ENCODE measurements around the gene FAM174A.

FAM174A gene

DNA sequence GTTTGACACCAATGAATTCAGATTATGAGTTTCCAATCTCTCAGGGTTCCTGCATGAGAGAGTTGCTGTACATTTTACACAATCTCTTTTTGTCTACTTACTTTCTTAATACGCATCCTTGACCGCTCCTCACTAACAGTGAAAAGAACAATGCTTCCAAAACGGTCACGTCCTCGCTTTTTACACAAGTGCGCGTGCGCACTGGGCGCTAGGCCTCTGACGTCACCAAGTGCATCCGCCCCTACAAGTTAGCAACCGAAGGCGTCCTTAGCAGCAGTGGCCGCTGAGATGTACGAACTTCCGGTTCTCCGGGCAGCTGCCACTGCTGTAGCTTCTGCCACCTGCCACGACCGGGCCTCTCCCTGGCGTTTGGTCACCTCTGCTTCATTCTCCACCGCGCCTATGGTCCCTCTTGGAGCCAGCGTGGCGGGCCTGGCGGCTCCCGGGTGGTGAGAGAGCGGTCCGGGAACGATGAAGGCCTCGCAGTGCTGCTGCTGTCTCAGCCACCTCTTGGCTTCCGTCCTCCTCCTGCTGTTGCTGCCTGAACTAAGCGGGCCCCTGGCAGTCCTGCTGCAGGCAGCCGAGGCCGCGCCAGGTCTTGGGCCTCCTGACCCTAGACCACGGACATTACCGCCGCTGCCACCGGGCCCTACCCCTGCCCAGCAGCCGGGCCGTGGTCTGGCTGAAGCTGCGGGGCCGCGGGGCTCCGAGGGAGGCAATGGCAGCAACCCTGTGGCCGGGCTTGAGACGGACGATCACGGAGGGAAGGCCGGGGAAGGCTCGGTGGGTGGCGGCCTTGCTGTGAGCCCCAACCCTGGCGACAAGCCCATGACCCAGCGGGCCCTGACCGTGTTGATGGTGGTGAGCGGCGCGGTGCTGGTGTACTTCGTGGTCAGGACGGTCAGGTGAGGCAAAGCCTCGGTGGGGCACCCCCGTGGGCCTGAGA lies at the start of gene FAM174A:
Gene FAM174A (plus strand): TSS at position 315 of the 946 bp plus-strand sequence. CDS start 157 bp downstream, at position 472.
- H3K4me3 ChIP-seq (ENCODE audit: low read depth, low read length), result peak within 1 kb of the TSS; percentile 75
- TF ChIP-seq, protein P1, sequence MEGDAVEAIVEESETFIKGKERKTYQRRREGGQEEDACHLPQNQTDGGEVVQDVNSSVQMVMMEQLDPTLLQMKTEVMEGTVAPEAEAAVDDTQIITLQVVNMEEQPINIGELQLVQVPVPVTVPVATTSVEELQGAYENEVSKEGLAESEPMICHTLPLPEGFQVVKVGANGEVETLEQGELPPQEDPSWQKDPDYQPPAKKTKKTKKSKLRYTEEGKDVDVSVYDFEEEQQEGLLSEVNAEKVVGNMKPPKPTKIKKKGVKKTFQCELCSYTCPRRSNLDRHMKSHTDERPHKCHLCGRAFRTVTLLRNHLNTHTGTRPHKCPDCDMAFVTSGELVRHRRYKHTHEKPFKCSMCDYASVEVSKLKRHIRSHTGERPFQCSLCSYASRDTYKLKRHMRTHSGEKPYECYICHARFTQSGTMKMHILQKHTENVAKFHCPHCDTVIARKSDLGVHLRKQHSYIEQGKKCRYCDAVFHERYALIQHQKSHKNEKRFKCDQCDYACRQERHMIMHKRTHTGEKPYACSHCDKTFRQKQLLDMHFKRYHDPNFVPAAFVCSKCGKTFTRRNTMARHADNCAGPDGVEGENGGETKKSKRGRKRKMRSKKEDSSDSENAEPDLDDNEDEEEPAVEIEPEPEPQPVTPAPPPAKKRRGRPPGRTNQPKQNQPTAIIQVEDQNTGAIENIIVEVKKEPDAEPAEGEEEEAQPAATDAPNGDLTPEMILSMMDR (IDR thresholded peaks at IDR 0.05; ENCODE audit: low read depth, low read length), result no peak

DNA sequence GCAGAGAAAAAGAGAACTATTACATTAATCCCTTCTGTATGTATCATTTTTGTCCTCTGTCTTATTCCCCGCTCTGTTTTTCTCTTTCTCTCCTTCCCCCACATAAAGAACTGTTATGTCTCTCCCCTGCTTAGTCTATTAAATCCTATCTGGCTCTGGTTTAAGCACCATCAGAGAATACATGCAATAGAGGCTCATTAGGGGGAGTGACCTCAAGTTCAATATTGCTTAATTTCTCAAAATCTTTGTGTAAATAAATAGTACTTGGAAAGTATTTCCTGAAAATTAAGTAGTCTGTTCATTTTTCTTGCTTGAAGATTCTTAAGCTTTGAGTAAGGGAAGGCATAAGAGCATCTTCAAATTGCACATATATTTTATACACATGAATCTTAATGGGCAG lies 41.2 kb upstream of the FAM174A start:
- no peak overlapping the region for H3K4me3 ChIP-seq (ENCODE audit: low read depth, low read length)

DNA sequence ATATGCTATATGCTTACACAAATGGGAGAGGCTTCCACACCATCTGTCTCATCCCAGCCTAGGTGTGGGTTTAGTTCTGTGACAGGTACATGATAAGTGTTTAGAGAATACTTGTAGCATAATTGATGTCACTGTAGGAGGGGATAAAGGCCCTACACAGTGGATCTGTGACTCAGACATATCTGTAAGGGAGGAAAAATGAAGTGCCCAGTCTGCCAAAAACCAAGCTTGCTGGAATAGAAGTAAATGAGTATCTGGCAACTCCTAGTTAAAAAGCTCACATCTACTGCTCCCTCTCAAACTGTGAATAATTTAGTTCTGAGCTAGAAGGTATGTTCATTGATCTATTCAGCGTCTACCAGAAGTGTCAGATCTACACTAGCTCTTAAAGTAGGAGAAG lies 38.9 kb upstream of the FAM174A start:
- no peak overlapping the region for H3K4me3 ChIP-seq (ENCODE audit: low read depth, low read length)
- TF ChIP-seq, protein P1 (IDR thresholded peaks at IDR 0.05; ENCODE audit: low read depth, low read length), result no peak

More for the DNA sequence above, 41.2 kb upstream of the FAM174A start:
- TF ChIP-seq, protein P1 (IDR thresholded peaks at IDR 0.05; ENCODE audit: low read depth, low read length), result no peak

DNA sequence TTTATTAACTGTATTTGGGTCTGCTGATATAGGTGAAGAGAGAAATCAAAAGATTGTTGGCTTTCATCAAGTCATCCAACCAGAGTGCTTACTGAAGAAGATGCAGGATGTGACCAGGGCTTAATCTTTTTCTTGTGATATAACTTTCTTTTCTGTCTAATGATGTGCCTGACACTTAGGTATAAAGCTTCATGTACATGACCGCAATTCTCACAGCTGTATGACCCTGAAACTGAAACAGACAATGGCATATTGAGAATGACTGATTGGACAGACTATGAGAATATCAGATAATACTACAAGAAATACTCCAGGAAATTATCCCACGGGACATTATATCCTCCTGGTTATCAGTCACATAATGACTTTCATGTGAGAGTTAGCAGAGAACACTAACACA lies 32.5 kb upstream of the FAM174A start:
- TF ChIP-seq, protein P1 (IDR thresholded peaks at IDR 0.05; ENCODE audit: low read depth, low read length), result no peak
- no peak overlapping the region for H3K4me3 ChIP-seq (ENCODE audit: low read depth, low read length)

DNA sequence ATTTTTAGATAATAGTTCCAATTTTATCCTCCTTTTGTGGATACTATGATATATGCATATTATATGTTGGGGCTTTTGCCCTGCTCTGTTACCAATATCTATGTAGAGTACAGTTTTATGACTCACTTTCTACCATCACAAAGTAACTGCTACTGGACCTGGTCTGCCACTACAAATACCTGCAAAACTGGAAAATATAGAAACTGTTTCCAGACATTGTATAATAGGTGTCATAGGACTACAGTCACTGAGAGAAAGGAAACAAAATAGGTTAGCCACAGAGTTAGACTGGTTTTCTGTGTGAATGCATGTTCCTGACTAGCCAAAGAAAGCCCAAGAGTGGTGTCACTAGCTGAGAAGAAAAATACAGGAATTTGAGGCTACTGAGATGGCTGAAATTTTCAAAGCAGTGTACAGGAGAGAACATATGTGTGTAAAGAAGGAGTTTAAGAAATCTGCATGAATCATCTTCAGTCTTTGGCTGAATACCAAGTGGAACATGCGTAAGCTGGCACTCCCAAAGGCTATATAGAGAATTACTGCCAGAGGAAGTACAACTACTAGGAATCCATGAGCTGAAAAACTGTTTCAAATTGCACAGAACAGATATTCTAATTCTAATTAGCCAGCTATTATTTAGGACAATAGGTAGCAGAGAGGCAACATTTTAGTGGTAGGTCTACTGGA lies 29.0 kb upstream of the FAM174A start:
- H3K4me3 ChIP-seq (ENCODE audit: low read depth, low read length), result no peak overlapping the region
- TF ChIP-seq, protein P1 (IDR thresholded peaks at IDR 0.05; ENCODE audit: low read depth, low read length), result no peak

DNA sequence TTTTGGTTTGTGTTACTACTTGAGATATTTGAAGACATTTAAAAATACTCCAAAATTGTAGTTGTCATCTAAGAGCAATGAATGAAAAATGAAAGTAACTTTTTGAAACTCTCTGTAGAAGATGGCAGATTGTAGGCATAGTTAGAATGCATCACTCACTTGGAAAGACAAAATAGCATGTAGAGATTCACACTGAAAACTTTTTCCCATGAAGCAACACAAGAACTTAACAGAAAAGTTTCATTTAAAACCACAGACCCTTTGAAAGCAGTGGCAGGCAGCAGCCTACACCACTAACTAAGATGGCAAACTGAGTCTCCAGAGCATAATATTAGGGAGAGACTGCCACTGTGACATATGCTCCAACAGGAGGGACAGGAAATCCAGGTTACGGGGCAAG lies 18.9 kb upstream of the FAM174A start:
- H3K4me3 ChIP-seq (ENCODE audit: low read depth, low read length), result no peak overlapping the region
- TF ChIP-seq, protein P1 (IDR thresholded peaks at IDR 0.05; ENCODE audit: low read depth, low read length), result no peak
